ENCODE measurements around the gene SOS1. TPM values are rescaled to one million over a fixed set of nuclear protein-coding genes. Genes with fewer than 3 reads are reported as not detected.
"Not testable (repeated sequence)": the region's sequence is repeated elsewhere in the genome, so short reads cannot be mapped to it uniquely, and the experiment has no call there.

Gene SOS1
- total RNA-seq, 6 donors from 2014 or later: 10.4 to 51.2 (median 25.3) TPM

DNA sequence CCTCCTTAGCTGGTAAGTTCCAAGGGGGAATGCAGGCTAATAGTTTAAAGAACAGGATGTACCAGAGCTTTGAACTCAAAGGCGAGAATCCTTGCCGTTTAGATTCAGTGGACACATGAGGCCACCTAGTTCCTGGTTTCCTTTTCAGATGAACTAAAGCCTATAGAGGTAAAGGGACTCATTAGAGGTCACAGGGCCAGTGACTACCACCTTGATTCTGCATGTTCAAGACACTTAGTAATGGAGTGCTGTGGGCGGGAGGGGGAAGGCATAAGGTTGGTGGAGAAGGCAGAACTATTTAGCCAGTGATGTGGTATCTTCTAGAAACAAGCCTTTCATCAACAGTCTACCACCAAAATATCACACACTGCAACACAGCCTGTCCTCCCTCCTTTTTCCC, 183.3 kb downstream of the SOS1 start:
- no peaks in the 10 kb centered on the region for H3K4me1 ChIP-seq
- H3K27ac ChIP-seq: no peak overlapping the region
- TF ChIP-seq POLR2AphosphoS5 (IDR thresholded peaks at IDR 0.05) (no peak), EP300 (IDR thresholded peaks at IDR 0.05) (no peak), POLR2A (IDR thresholded peaks at IDR 0.05) (no peak)
- TF ChIP-seq, protein P1, sequence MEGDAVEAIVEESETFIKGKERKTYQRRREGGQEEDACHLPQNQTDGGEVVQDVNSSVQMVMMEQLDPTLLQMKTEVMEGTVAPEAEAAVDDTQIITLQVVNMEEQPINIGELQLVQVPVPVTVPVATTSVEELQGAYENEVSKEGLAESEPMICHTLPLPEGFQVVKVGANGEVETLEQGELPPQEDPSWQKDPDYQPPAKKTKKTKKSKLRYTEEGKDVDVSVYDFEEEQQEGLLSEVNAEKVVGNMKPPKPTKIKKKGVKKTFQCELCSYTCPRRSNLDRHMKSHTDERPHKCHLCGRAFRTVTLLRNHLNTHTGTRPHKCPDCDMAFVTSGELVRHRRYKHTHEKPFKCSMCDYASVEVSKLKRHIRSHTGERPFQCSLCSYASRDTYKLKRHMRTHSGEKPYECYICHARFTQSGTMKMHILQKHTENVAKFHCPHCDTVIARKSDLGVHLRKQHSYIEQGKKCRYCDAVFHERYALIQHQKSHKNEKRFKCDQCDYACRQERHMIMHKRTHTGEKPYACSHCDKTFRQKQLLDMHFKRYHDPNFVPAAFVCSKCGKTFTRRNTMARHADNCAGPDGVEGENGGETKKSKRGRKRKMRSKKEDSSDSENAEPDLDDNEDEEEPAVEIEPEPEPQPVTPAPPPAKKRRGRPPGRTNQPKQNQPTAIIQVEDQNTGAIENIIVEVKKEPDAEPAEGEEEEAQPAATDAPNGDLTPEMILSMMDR (IDR thresholded peaks at IDR 0.05): no peak
- ATAC-seq (ENCODE audit: low FRiP score in 2 of 2): no peak
- 95 to 96% methylated on average over 3 of the region's 3 CpGs for WGBS, 2 donors
- no peaks in the 10 kb centered on the region for H3K36me3 ChIP-seq
- H3K27me3 ChIP-seq: no peaks in the 10 kb centered on the region
- H3K9me3 ChIP-seq: no peaks in the 10 kb centered on the region
- H3K4me3 ChIP-seq: no peak overlapping the region
- DNase-seq: no peak

DNA sequence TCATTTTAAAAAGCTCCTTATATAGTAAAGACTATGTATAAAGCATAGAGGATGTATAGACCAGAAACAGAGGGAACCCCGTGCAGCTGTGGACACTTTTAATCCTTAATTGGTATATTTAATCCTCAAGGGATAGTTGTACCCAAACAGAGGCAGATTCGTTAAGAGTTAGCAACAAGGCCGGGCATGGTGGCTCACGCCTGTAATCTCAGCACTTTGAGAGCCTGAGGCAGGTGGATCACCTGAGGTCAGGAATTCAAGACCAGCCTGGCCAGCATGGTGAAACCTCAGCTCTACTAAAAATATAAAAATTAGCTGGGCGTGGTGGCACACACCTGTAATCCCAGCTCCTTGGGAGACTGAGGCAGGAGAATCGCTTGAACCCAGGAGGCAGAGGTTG, 184.3 kb downstream of the SOS1 start:
- not testable (repeated sequence) for H3K36me3 ChIP-seq; DNase-seq; H3K27me3 ChIP-seq; H3K4me3 ChIP-seq; ATAC-seq (ENCODE audit: low FRiP score in 2 of 2); H3K27ac ChIP-seq; H3K9me3 ChIP-seq; H3K4me1 ChIP-seq
- 91 to 92% methylated on average over 6 of the region's 6 CpGs for WGBS, 2 donors

DNA sequence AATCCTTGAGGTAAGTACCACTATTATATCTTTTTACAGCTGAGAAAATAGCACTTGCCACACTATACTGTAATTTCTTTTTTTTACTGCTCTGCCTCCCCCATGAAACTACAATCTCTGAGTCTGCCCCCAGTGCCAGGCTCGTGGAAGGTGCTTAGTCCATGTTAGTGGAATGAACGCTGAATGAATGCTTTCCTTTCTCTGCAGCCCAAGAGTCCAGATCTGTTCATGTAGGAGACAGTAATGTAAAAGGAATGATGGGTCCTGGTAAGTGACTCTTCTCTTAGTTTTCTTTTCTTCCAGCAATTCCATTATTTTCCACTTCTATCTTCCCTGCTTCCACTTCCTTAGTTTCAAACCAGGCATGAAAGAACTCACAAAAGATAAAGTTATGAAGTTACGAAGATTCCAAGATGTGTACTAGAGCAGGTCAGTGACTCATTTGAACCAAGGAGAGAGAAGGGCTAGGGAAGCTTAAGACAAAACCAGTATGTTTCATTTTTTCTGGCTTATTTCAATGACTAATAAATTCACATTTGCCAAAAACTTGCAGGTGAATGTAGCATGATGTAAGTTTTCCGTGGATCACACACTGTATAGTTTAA, 185.2 kb downstream of the SOS1 start:
- DNase-seq: no peak
- no peaks in the 10 kb centered on the region for H3K4me1 ChIP-seq
- no peak for TF ChIP-seq EP300 (IDR thresholded peaks at IDR 0.05)
- TF ChIP-seq, protein P1 (IDR thresholded peaks at IDR 0.05): no peak
- no peak for TF ChIP-seq POLR2A (IDR thresholded peaks at IDR 0.05)
- no peak for TF ChIP-seq POLR2AphosphoS5 (IDR thresholded peaks at IDR 0.05)
- ATAC-seq (ENCODE audit: low FRiP score in 2 of 2): no peak
- H3K4me3 ChIP-seq: no peak overlapping the region
- H3K36me3 ChIP-seq: no peaks in the 10 kb centered on the region
- no peaks in the 10 kb centered on the region for H3K9me3 ChIP-seq
- 85 to 92% methylated on average over 4 of the region's 4 CpGs for WGBS, 2 donors
- no peak overlapping the region for H3K27ac ChIP-seq
- H3K27me3 ChIP-seq: no peaks in the 10 kb centered on the region

DNA sequence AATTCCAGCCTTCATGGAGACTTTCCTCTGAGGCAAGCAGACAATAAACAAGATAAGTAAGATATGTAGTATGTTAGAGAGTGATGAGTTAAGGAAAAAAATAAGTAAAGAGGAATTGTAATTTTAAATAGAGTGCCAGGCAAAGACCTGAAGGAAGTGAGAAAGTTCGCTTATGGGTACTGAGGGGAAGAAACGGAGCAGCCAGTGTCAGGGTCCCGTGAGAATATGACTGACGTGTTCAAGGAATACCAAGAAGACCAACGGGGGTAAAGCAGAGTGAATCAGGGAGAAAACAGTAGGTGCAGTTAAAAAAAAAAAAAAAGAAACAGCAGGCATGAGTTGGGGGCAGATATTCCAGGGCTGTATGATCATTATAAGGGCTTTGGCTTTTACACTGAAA, 186.1 kb downstream of the SOS1 start:
- Histone ChIP-seq H3K27ac (no peak overlapping the region), H3K27me3 (no peaks in the 10 kb centered on the region), H3K9me3 (no peaks in the 10 kb centered on the region), H3K4me1 (no peaks in the 10 kb centered on the region), H3K36me3 (no peaks in the 10 kb centered on the region), H3K4me3 (no peak overlapping the region)
- 76 to 84% methylated on average over 5 of the region's 5 CpGs for WGBS, 2 donors
- DNase-seq: no peak
- no peak for TF ChIP-seq EP300 (IDR thresholded peaks at IDR 0.05)
- TF ChIP-seq, protein P1 (IDR thresholded peaks at IDR 0.05): no peak
- no peak for TF ChIP-seq POLR2AphosphoS5 (IDR thresholded peaks at IDR 0.05)
- no peak for TF ChIP-seq POLR2A (IDR thresholded peaks at IDR 0.05)
- no peak for ATAC-seq (ENCODE audit: low FRiP score in 2 of 2)

DNA sequence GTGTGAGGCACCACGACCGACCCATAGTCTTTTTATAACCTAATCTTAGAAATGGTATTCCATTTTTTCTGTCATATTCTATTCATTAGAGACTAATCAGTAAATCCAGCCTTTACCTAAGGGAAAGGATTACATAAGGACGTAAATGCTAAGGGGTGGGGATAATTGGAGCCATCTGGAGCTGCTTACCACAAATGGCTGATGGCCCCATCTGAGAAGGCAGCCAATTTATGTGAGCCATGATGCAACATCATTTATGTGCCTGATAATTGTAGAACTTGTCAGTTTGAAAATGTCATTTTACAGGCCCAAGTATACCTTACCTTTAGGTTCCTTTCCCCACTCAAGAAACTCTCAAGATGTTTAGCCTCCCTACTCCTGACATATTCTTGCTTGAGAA, 187.2 kb downstream of the SOS1 start:
- Histone ChIP-seq H3K4me1 (no peaks in the 10 kb centered on the region), H3K4me3 (no peak overlapping the region), H3K27ac (no peak overlapping the region), H3K27me3 (no peaks in the 10 kb centered on the region), H3K36me3 (no peaks in the 10 kb centered on the region), H3K9me3 (no peaks in the 10 kb centered on the region)
- TF ChIP-seq POLR2A (IDR thresholded peaks at IDR 0.05) (no peak), EP300 (IDR thresholded peaks at IDR 0.05) (no peak), POLR2AphosphoS5 (IDR thresholded peaks at IDR 0.05) (no peak)
- TF ChIP-seq, protein P1 (IDR thresholded peaks at IDR 0.05): no peak
- ATAC-seq (ENCODE audit: low FRiP score in 2 of 2) (peak in 1 of 2 donors; percentile 17), DNase-seq (no peak)
- 89 to 94% methylated on average over 3 of the region's 3 CpGs for WGBS, 2 donors

Measured in upper lobe of left lung (tissue), 6 donors.